GM23338 (cell line): Measurements from ENCODE around the gene CHST4. TPM values are rescaled to one million over a fixed set of nuclear protein-coding genes. Genes with fewer than 3 reads are reported as not detected.
"Not testable (repeated sequence)": the region's sequence is repeated elsewhere in the genome, so short reads cannot be mapped to it uniquely, and the experiment has no call there.

ENCODE experiments used
- ATAC-seq: fragments of 200-7000 bp; cut with Tn5 transposase; 3 replicates; pipeline ENCODE4 v1.9.1; 2020
- DNase-seq: peaks from one replicate; pipeline ENCODE4 v3.0.0-alpha.2; 2015; ENCODE audit warnings: low spot score
- H2AFZ ChIP-seq: fragments of 200-600 bp; sonication (generic); 2 replicates; pipeline ENCODE4 v1.8.0; 2016; ENCODE audit warnings: antibody characterized with exemption, mild to moderate bottlenecking, moderate library complexity
- H3F3A ChIP-seq: fragments of 200-600 bp; sonication (generic); replicated peaks from 2 replicates; pipeline ENCODE4 v1.8.0; 2017; ENCODE audit warnings: antibody characterized with exemption, mixed run types, low read depth
- H3K27ac ChIP-seq: fragments of 200-600 bp; sonication (generic); 2 replicates; pipeline ENCODE4 v1.6.1; 2016; ENCODE audit warnings: low read depth
- H3K27me3 ChIP-seq: fragments of 200-600 bp; sonication (generic); 2 replicates; pipeline ENCODE4 v1.8.0; 2016; ENCODE audit warnings: mild to moderate bottlenecking, mixed run types, moderate library complexity; ENCODE audit not compliant: insufficient read depth
- H3K36me3 ChIP-seq: fragments of 200-600 bp; sonication (generic); 2 replicates; pipeline ENCODE4 v1.8.0; 2016; ENCODE audit warnings: mild to moderate bottlenecking; ENCODE audit not compliant: insufficient read depth
- H3K4me1 ChIP-seq: fragments of 200-600 bp; sonication (generic); 2 replicates; pipeline ENCODE4 v1.8.0; 2016; ENCODE audit warnings: mild to moderate bottlenecking, moderate library complexity; ENCODE audit not compliant: insufficient read depth
- H3K4me2 ChIP-seq: fragments of 200-600 bp; sonication (generic); 2 replicates; pipeline ENCODE4 v1.7.1; 2017; ENCODE audit warnings: mixed run types
- H3K4me3 ChIP-seq: fragments of 200-600 bp; sonication (generic); 2 replicates; pipeline ENCODE4 v1.6.1; 2016; ENCODE audit warnings: mixed run types
- H3K79me2 ChIP-seq: fragments of 200-600 bp; sonication (generic); replicated peaks from 2 replicates; pipeline ENCODE4 v1.8.0; 2017; ENCODE audit warnings: mild to moderate bottlenecking; ENCODE audit not compliant: insufficient read depth
- H3K9me2 ChIP-seq: fragments of 200-600 bp; sonication (generic); 2 replicates; pipeline ENCODE4 v1.8.0; 2017; ENCODE audit not compliant: insufficient read depth
- H4K20me1 ChIP-seq: fragments of 200-600 bp; sonication (generic); replicated peaks from 2 replicates; pipeline ENCODE4 v1.8.0; 2017; ENCODE audit warnings: mild to moderate bottlenecking; ENCODE audit not compliant: insufficient read depth
- H3K27ac Mint-ChIP-seq: 2 replicates; pipeline ENCODE4 v1.8.0; 2020; ENCODE audit warnings: inconsistent platforms, mild to moderate bottlenecking, moderate library complexity, mixed read lengths
- H3K27me3 Mint-ChIP-seq: 3 replicates; pipeline ENCODE4 v1.8.0; 2022; ENCODE audit warnings: low read depth, mild to moderate bottlenecking, moderate library complexity, mixed read lengths, inconsistent platforms; ENCODE audit not compliant: insufficient read depth, poor library complexity
- H3K36me3 Mint-ChIP-seq: 3 replicates; pipeline ENCODE4 v1.8.0; 2021; ENCODE audit warnings: low read depth, mild to moderate bottlenecking, inconsistent platforms, moderate library complexity, mixed read lengths
- H3K4me1 Mint-ChIP-seq: 3 replicates; pipeline ENCODE4 v1.8.0; 2020; ENCODE audit warnings: mild to moderate bottlenecking, inconsistent platforms, mixed read lengths
- H3K4me3 Mint-ChIP-seq: 3 replicates; pipeline ENCODE4 v1.8.0; 2021; ENCODE audit warnings: moderate library complexity, mild to moderate bottlenecking, inconsistent platforms, mixed read lengths
- H3K9me3 Mint-ChIP-seq: 3 replicates; pipeline ENCODE4 v1.8.0; 2020; ENCODE audit warnings: moderate library complexity, mild to moderate bottlenecking, inconsistent platforms, mixed read lengths
- POLR2AphosphoS5 ChIP-seq: IDR thresholded peaks from 2 replicates; pipeline ENCODE4 v1.6.1; 2016; ENCODE audit warnings: antibody characterized with exemption, low read depth
- STAT1 ChIP-seq: IDR thresholded peaks from one replicate; pipeline ENCODE4 v1.6.1; 2016; ENCODE audit warnings: antibody characterized with exemption; ENCODE audit not compliant: unreplicated experiment
- polyA plus RNA-seq: library from polyadenylated mRNA; unstranded; fragments of >200 nt; fragmentation: Nextera tagmentation; extraction: Ambion mirVana; gene quantifications from 2 replicates; pipeline ENCODE4 v1.2.1, GENCODE V29; 2016
- total RNA-seq: library from RNA; depleted of rRNA; stranded (reverse); fragments of >200 nt; shearing (Covaris generic); gene quantifications from 2 replicates; pipeline ENCODE4 v1.2.3, GENCODE V29; 2014
- TF ChIP-seq, protein P1 (sequence below), 2 experiments: fragments of 200-600 bp in 1 of 2; sonication (generic) in 1 of 2; conservative IDR thresholded peaks; 2 replicates each; pipeline versions ENCODE4 v1.5.1 to v1.6.1; 2016 to 2017; ENCODE audit warnings: antibody characterized with exemption in 2 of 2, low read depth in 2 of 2, mild to moderate bottlenecking in 2 of 2, moderate library complexity in 1 of 2
- TF ChIP-seq, protein P2 (sequence below): fragments of 250-450 bp; sonication (Bioruptor Pico); IDR thresholded peaks from 2 replicates; pipeline ENCODE4 v1.5.0; 2020; ENCODE audit warnings: mild to moderate bottlenecking, moderate library complexity

CHST4 gene
- total and polyA plus RNA-seq, 2 experiments from 2014 or later, result 5.5 to 17.8 TPM

DNA sequence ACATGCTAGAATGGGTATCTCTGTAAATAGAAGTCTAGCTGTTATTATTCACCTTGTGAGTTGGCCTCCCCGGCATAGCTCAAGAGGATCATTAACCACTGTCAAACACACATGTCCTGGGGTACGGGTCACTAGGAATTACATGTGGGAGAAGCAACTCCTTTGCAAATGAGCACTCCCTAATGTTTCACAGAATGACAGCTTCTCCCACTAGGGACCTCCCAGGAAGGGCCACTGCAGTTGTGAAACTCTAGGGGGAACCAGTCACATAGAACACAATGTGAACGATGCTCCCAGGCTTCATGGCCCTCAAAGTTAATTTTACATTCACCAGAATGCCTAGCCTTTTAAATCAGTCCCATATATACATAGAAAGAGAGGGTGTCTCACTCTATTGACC, 24.7 kb upstream of the CHST4 start:
- Mint-ChIP-seq H3K4me1 (no peaks in the 10 kb centered on the region; the same call in 1 of the 3 replicates), H3K27ac (no peak overlapping the region), H3K9me3 (peaks cover 5% of the 10 kb centered on the region; the same call in 2 of the 3 replicates), H3K4me3 (no peak overlapping the region), H3K27me3 (peaks cover 6% of the 10 kb centered on the region), H3K36me3 (no peaks in the 10 kb centered on the region)
- no peaks in the 10 kb centered on the region for H3K79me2 ChIP-seq
- TF ChIP-seq, protein P1, sequence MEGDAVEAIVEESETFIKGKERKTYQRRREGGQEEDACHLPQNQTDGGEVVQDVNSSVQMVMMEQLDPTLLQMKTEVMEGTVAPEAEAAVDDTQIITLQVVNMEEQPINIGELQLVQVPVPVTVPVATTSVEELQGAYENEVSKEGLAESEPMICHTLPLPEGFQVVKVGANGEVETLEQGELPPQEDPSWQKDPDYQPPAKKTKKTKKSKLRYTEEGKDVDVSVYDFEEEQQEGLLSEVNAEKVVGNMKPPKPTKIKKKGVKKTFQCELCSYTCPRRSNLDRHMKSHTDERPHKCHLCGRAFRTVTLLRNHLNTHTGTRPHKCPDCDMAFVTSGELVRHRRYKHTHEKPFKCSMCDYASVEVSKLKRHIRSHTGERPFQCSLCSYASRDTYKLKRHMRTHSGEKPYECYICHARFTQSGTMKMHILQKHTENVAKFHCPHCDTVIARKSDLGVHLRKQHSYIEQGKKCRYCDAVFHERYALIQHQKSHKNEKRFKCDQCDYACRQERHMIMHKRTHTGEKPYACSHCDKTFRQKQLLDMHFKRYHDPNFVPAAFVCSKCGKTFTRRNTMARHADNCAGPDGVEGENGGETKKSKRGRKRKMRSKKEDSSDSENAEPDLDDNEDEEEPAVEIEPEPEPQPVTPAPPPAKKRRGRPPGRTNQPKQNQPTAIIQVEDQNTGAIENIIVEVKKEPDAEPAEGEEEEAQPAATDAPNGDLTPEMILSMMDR (conservative IDR thresholded peaks at IDR 0.05; ENCODE audit: low read depth in 2 of 2), result peak in 1 of 2 experiments; percentile 40; a peak in 2 of 4 replicates
- TF ChIP-seq STAT1, result no peak
- DNase-seq (no peak), ATAC-seq (no peak; the same call in 2 of the 3 replicates)
- H3K27ac ChIP-seq, result no peak overlapping the region
- H3K9me2 ChIP-seq, result no peaks in the 10 kb centered on the region; the same call in 1 of the 2 replicates
- no peaks in the 10 kb centered on the region for H4K20me1 ChIP-seq
- no peak overlapping the region for H2AFZ ChIP-seq
- H3F3A ChIP-seq, result no peaks in the 10 kb centered on the region
- no peak overlapping the region for H3K4me2 ChIP-seq
- no peaks in the 10 kb centered on the region for H3K27me3 ChIP-seq
- H3K4me1 ChIP-seq, result no peaks in the 10 kb centered on the region
- no peak overlapping the region for H3K4me3 ChIP-seq
- H3K36me3 ChIP-seq, result no peaks in the 10 kb centered on the region

DNA sequence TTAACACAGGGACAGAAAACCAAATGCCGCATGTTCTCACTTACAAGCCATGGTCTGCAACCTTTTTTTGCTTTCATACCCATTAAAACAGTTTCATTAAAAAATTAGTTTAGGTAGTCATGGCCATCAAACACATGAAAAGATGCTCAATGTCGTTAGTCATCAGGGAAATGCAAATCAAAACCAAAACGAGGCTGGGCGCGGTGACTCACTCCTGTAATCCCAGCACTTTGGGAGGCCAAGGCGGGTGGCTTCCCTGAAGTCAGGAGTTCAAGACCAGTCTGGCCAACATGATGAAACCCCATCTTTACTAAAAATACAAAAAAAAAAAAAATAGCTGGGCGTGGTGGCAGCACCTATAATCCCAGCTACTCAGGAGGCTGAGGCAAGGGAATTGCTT, 22.2 kb upstream of the CHST4 start:
- H3K4me2 ChIP-seq, H3K4me3 ChIP-seq, H4K20me1 ChIP-seq, H3K79me2 ChIP-seq, H3K9me2 ChIP-seq, H3K9me3 Mint-ChIP-seq, H3K27me3 Mint-ChIP-seq, H3K4me1 ChIP-seq, H3K36me3 Mint-ChIP-seq, H2AFZ ChIP-seq, H3K4me1 Mint-ChIP-seq, H3F3A ChIP-seq, ATAC-seq, H3K27ac Mint-ChIP-seq, H3K27me3 ChIP-seq, H3K27ac ChIP-seq, H3K36me3 ChIP-seq, H3K4me3 Mint-ChIP-seq, DNase-seq: not testable (repeated sequence)

DNA sequence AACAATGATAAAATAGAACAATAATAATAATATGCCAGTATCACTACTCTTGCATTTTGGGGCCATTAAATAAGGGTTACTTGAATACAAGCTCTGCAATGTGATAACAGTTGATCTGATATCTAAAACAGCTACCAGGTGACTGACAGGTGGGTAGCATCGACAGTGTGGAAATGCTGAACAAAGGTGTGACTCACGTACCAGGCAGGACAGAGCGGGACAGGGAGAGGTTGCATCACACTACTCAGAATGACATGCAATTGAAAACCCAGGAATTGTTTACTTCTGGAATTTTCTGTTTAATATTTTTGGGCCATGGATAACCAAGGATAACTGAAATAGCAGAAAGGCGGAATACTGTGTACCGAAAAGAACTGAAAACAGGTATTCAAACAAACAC, 21.3 kb upstream of the CHST4 start:
- H3K4me2 ChIP-seq, result no peak overlapping the region
- H4K20me1 ChIP-seq, result no peaks in the 10 kb centered on the region
- H3K27me3 ChIP-seq, result no peaks in the 10 kb centered on the region
- H3K79me2 ChIP-seq, result no peaks in the 10 kb centered on the region
- Mint-ChIP-seq H3K9me3 (peaks cover 2% of the 10 kb centered on the region; the same call in 1 of the 3 replicates), H3K4me3 (no peak overlapping the region), H3K36me3 (no peaks in the 10 kb centered on the region), H3K27me3 (peaks cover 5% of the 10 kb centered on the region), H3K27ac (no peak overlapping the region), H3K4me1 (no peaks in the 10 kb centered on the region)
- no peak for ATAC-seq
- DNase-seq, result no peak
- no peaks in the 10 kb centered on the region; the same call in 1 of the 2 replicates for H3K9me2 ChIP-seq
- no peak overlapping the region for H2AFZ ChIP-seq
- no peak overlapping the region for H3K4me3 ChIP-seq
- H3K4me1 ChIP-seq, result no peaks in the 10 kb centered on the region
- no peak overlapping the region for H3K27ac ChIP-seq
- no peaks in the 10 kb centered on the region for H3F3A ChIP-seq
- no peaks in the 10 kb centered on the region for H3K36me3 ChIP-seq
- TF ChIP-seq STAT1 (no peak), POLR2AphosphoS5 (no peak)
- TF ChIP-seq, protein P1 (conservative IDR thresholded peaks at IDR 0.05; ENCODE audit: low read depth in 2 of 2), result no peak
- TF ChIP-seq, protein P2, sequence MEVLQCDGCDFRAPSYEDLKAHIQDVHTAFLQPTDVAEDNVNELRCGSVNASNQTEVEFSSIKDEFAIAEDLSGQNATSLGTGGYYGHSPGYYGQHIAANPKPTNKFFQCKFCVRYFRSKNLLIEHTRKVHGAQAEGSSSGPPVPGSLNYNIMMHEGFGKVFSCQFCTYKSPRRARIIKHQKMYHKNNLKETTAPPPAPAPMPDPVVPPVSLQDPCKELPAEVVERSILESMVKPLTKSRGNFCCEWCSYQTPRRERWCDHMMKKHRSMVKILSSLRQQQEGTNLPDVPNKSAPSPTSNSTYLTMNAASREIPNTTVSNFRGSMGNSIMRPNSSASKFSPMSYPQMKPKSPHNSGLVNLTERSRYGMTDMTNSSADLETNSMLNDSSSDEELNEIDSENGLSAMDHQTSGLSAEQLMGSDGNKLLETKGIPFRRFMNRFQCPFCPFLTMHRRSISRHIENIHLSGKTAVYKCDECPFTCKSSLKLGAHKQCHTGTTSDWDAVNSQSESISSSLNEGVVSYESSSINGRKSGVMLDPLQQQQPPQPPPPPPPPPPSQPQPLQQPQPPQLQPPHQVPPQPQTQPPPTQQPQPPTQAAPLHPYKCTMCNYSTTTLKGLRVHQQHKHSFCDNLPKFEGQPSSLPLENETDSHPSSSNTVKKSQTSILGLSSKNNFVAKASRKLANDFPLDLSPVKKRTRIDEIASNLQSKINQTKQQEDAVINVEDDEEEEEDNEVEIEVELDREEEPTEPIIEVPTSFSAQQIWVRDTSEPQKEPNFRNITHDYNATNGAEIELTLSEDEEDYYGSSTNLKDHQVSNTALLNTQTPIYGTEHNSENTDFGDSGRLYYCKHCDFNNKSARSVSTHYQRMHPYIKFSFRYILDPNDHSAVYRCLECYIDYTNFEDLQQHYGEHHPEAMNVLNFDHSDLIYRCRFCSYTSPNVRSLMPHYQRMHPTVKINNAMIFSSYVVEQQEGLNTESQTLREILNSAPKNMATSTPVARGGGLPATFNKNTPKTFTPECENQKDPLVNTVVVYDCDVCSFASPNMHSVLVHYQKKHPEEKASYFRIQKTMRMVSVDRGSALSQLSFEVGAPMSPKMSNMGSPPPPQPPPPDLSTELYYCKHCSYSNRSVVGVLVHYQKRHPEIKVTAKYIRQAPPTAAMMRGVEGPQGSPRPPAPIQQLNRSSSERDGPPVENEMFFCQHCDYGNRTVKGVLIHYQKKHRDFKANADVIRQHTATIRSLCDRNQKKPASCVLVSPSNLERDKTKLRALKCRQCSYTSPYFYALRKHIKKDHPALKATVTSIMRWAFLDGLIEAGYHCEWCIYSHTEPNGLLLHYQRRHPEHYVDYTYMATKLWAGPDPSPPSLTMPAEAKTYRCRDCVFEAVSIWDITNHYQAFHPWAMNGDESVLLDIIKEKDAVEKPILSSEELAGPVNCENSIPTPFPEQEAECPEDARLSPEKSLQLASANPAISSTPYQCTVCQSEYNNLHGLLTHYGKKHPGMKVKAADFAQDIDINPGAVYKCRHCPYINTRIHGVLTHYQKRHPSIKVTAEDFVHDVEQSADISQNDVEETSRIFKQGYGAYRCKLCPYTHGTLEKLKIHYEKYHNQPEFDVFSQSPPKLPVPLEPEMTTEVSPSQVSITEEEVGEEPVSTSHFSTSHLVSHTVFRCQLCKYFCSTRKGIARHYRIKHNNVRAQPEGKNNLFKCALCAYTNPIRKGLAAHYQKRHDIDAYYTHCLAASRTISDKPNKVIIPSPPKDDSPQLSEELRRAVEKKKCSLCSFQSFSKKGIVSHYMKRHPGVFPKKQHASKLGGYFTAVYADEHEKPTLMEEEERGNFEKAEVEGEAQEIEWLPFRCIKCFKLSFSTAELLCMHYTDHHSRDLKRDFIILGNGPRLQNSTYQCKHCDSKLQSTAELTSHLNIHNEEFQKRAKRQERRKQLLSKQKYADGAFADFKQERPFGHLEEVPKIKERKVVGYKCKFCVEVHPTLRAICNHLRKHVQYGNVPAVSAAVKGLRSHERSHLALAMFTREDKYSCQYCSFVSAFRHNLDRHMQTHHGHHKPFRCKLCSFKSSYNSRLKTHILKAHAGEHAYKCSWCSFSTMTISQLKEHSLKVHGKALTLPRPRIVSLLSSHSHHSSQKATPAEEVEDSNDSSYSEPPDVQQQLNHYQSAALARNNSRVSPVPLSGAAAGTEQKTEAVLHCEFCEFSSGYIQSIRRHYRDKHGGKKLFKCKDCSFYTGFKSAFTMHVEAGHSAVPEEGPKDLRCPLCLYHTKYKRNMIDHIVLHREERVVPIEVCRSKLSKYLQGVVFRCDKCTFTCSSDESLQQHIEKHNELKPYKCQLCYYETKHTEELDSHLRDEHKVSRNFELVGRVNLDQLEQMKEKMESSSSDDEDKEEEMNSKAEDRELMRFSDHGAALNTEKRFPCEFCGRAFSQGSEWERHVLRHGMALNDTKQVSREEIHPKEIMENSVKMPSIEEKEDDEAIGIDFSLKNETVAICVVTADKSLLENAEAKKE (CRISPR knock-in tag), result no peak
